GM23338 (cell line): Measurements from ENCODE around the gene FAM221A. TPM values are rescaled to one million over a fixed set of nuclear protein-coding genes. Genes with fewer than 3 reads are reported as not detected.

ENCODE experiments used
- ATAC-seq: fragments of 200-7000 bp; cut with Tn5 transposase; 3 replicates; pipeline ENCODE4 v1.9.1; 2020
- DNase-seq: peaks from one replicate; pipeline ENCODE4 v3.0.0-alpha.2; 2015; ENCODE audit warnings: low spot score
- H2AFZ ChIP-seq: fragments of 200-600 bp; sonication (generic); 2 replicates; pipeline ENCODE4 v1.8.0; 2016; ENCODE audit warnings: antibody characterized with exemption, mild to moderate bottlenecking, moderate library complexity
- H3F3A ChIP-seq: fragments of 200-600 bp; sonication (generic); replicated peaks from 2 replicates; pipeline ENCODE4 v1.8.0; 2017; ENCODE audit warnings: antibody characterized with exemption, mixed run types, low read depth
- H3K27ac ChIP-seq: fragments of 200-600 bp; sonication (generic); 2 replicates; pipeline ENCODE4 v1.6.1; 2016; ENCODE audit warnings: low read depth
- H3K27me3 ChIP-seq: fragments of 200-600 bp; sonication (generic); 2 replicates; pipeline ENCODE4 v1.8.0; 2016; ENCODE audit warnings: mild to moderate bottlenecking, mixed run types, moderate library complexity; ENCODE audit not compliant: insufficient read depth
- H3K36me3 ChIP-seq: fragments of 200-600 bp; sonication (generic); 2 replicates; pipeline ENCODE4 v1.8.0; 2016; ENCODE audit warnings: mild to moderate bottlenecking; ENCODE audit not compliant: insufficient read depth
- H3K4me1 ChIP-seq: fragments of 200-600 bp; sonication (generic); 2 replicates; pipeline ENCODE4 v1.8.0; 2016; ENCODE audit warnings: mild to moderate bottlenecking, moderate library complexity; ENCODE audit not compliant: insufficient read depth
- H3K4me2 ChIP-seq: fragments of 200-600 bp; sonication (generic); 2 replicates; pipeline ENCODE4 v1.7.1; 2017; ENCODE audit warnings: mixed run types
- H3K4me3 ChIP-seq: fragments of 200-600 bp; sonication (generic); 2 replicates; pipeline ENCODE4 v1.6.1; 2016; ENCODE audit warnings: mixed run types
- H3K79me2 ChIP-seq: fragments of 200-600 bp; sonication (generic); replicated peaks from 2 replicates; pipeline ENCODE4 v1.8.0; 2017; ENCODE audit warnings: mild to moderate bottlenecking; ENCODE audit not compliant: insufficient read depth
- H3K9me2 ChIP-seq: fragments of 200-600 bp; sonication (generic); 2 replicates; pipeline ENCODE4 v1.8.0; 2017; ENCODE audit not compliant: insufficient read depth
- H4K20me1 ChIP-seq: fragments of 200-600 bp; sonication (generic); replicated peaks from 2 replicates; pipeline ENCODE4 v1.8.0; 2017; ENCODE audit warnings: mild to moderate bottlenecking; ENCODE audit not compliant: insufficient read depth
- H3K27ac Mint-ChIP-seq: 2 replicates; pipeline ENCODE4 v1.8.0; 2020; ENCODE audit warnings: inconsistent platforms, mild to moderate bottlenecking, moderate library complexity, mixed read lengths
- H3K27me3 Mint-ChIP-seq: 3 replicates; pipeline ENCODE4 v1.8.0; 2022; ENCODE audit warnings: low read depth, mild to moderate bottlenecking, moderate library complexity, mixed read lengths, inconsistent platforms; ENCODE audit not compliant: insufficient read depth, poor library complexity
- H3K36me3 Mint-ChIP-seq: 3 replicates; pipeline ENCODE4 v1.8.0; 2021; ENCODE audit warnings: low read depth, mild to moderate bottlenecking, inconsistent platforms, moderate library complexity, mixed read lengths
- H3K4me1 Mint-ChIP-seq: 3 replicates; pipeline ENCODE4 v1.8.0; 2020; ENCODE audit warnings: mild to moderate bottlenecking, inconsistent platforms, mixed read lengths
- H3K4me3 Mint-ChIP-seq: 3 replicates; pipeline ENCODE4 v1.8.0; 2021; ENCODE audit warnings: moderate library complexity, mild to moderate bottlenecking, inconsistent platforms, mixed read lengths
- H3K9me3 Mint-ChIP-seq: 3 replicates; pipeline ENCODE4 v1.8.0; 2020; ENCODE audit warnings: moderate library complexity, mild to moderate bottlenecking, inconsistent platforms, mixed read lengths
- CREB1 ChIP-seq: fragments of 250-450 bp; sonication (Bioruptor Pico); IDR thresholded peaks from 2 replicates; pipeline ENCODE4 v1.5.0; 2020; ENCODE audit warnings: low read depth, mild to moderate bottlenecking, moderate library complexity
- CTCF ChIP-seq, 2 experiments: fragments of 200-600 bp in 1 of 2; sonication (generic) in 1 of 2; conservative IDR thresholded peaks; 2 replicates each; pipeline versions ENCODE4 v1.5.1 to v1.6.1; 2016 to 2017; ENCODE audit warnings: antibody characterized with exemption in 2 of 2, low read depth in 2 of 2, mild to moderate bottlenecking in 2 of 2, moderate library complexity in 1 of 2
- EZH2 ChIP-seq: fragments of 200-600 bp; sonication (generic); IDR thresholded peaks from one replicate; pipeline ENCODE4 v1.8.0; 2017; ENCODE audit warnings: antibody characterized with exemption, mild to moderate bottlenecking, low read depth; ENCODE audit not compliant: unreplicated experiment
- EZH2phosphoT487 ChIP-seq: fragments of 200-600 bp; sonication (generic); IDR thresholded peaks from one replicate; pipeline ENCODE4 v1.8.1; 2018; ENCODE audit warnings: antibody characterized with exemption; ENCODE audit not compliant: unreplicated experiment
- JUNB ChIP-seq: IDR thresholded peaks from one replicate; pipeline ENCODE4 v1.6.1; 2016; ENCODE audit warnings: antibody characterized with exemption; ENCODE audit not compliant: unreplicated experiment
- NANOG ChIP-seq: IDR thresholded peaks from 2 replicates; pipeline ENCODE4 v1.6.1; 2016; ENCODE audit warnings: antibody characterized with exemption, borderline replicate concordance
- POLR2AphosphoS5 ChIP-seq: IDR thresholded peaks from 2 replicates; pipeline ENCODE4 v1.6.1; 2016; ENCODE audit warnings: antibody characterized with exemption, low read depth
- STAT1 ChIP-seq: IDR thresholded peaks from one replicate; pipeline ENCODE4 v1.6.1; 2016; ENCODE audit warnings: antibody characterized with exemption; ENCODE audit not compliant: unreplicated experiment
- ZNF114 ChIP-seq: fragments of 250-450 bp; sonication (Bioruptor Pico); IDR thresholded peaks from 2 replicates; pipeline ENCODE4 v1.5.0; 2020; ENCODE audit warnings: mild to moderate bottlenecking, moderate library complexity
- ZNF331 ChIP-seq: fragments of 250-450 bp; sonication (Bioruptor Pico); IDR thresholded peaks from 2 replicates; pipeline ENCODE4 v1.5.0; 2020; ENCODE audit warnings: low read depth, mild to moderate bottlenecking, moderate library complexity
- polyA plus RNA-seq: library from polyadenylated mRNA; unstranded; fragments of >200 nt; fragmentation: Nextera tagmentation; extraction: Ambion mirVana; gene quantifications from 2 replicates; pipeline ENCODE4 v1.2.1, GENCODE V29; 2016
- total RNA-seq: library from RNA; depleted of rRNA; stranded (reverse); fragments of >200 nt; shearing (Covaris generic); gene quantifications from 2 replicates; pipeline ENCODE4 v1.2.3, GENCODE V29; 2014
- TF ChIP-seq, protein P1 (sequence below): IDR thresholded peaks from one replicate; pipeline ENCODE4 v1.6.1; 2018; ENCODE audit warnings: antibody characterized with exemption; ENCODE audit not compliant: unreplicated experiment

The FAM221A gene
- total and polyA plus RNA-seq, 2 experiments from 2014 or later: 31.4 to 35.7 TPM

- peaks cover 22% of the 10 kb centered on the region for H3K9me3 Mint-ChIP-seq
- Histone ChIP-seq H2AFZ (no peak overlapping the region), H3K4me2 (no peak overlapping the region), H3K36me3 (peaks cover 12% of the 10 kb centered on the region; the same call in 1 of the 2 replicates), H3F3A (no peaks in the 10 kb centered on the region), H3K27ac (no peak overlapping the region), H3K27me3 (no peaks in the 10 kb centered on the region), H4K20me1 (no peaks in the 10 kb centered on the region), H3K4me3 (no peak overlapping the region), H3K79me2 (no peaks in the 10 kb centered on the region), H3K4me1 (no peaks in the 10 kb centered on the region), H3K9me2 (no peaks in the 10 kb centered on the region)
- ATAC-seq (no peak), DNase-seq (no peak)
- peaks cover 24% of the 10 kb centered on the region for H3K36me3 Mint-ChIP-seq
- H3K4me1 Mint-ChIP-seq: no peaks in the 10 kb centered on the region; the same call in 2 of the 3 replicates
- TF ChIP-seq ZNF114 (CRISPR knock-in tag): no peak
- no peak for TF ChIP-seq EZH2
- TF ChIP-seq STAT1: no peak
- TF ChIP-seq CREB1 (CRISPR knock-in tag): no peak
- TF ChIP-seq NANOG: no peak
- TF ChIP-seq, protein P1, sequence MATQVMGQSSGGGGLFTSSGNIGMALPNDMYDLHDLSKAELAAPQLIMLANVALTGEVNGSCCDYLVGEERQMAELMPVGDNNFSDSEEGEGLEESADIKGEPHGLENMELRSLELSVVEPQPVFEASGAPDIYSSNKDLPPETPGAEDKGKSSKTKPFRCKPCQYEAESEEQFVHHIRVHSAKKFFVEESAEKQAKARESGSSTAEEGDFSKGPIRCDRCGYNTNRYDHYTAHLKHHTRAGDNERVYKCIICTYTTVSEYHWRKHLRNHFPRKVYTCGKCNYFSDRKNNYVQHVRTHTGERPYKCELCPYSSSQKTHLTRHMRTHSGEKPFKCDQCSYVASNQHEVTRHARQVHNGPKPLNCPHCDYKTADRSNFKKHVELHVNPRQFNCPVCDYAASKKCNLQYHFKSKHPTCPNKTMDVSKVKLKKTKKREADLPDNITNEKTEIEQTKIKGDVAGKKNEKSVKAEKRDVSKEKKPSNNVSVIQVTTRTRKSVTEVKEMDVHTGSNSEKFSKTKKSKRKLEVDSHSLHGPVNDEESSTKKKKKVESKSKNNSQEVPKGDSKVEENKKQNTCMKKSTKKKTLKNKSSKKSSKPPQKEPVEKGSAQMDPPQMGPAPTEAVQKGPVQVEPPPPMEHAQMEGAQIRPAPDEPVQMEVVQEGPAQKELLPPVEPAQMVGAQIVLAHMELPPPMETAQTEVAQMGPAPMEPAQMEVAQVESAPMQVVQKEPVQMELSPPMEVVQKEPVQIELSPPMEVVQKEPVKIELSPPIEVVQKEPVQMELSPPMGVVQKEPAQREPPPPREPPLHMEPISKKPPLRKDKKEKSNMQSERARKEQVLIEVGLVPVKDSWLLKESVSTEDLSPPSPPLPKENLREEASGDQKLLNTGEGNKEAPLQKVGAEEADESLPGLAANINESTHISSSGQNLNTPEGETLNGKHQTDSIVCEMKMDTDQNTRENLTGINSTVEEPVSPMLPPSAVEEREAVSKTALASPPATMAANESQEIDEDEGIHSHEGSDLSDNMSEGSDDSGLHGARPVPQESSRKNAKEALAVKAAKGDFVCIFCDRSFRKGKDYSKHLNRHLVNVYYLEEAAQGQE: no peak
- TF ChIP-seq POLR2AphosphoS5: no peak
- no peak for TF ChIP-seq JUNB
- no peak for TF ChIP-seq CTCF (conservative IDR thresholded peaks at IDR 0.05; ENCODE audit: low read depth in 2 of 2)
- TF ChIP-seq ZNF331 (CRISPR knock-in tag): no peak
- no peak for TF ChIP-seq EZH2phosphoT487
- no peak overlapping the region for H3K4me3 Mint-ChIP-seq
- peaks cover 3% of the 10 kb centered on the region for H3K27me3 Mint-ChIP-seq
- no peak overlapping the region for H3K27ac Mint-ChIP-seq
Measured at GRCh38 chr7:23709081-23709750, 29.2 kb downstream of the FAM221A start.
